Stimulated activated CD4-positive, alpha-beta T cell treated with anti-CD3 and anti-CD28 coated beads, TNF-alpha, amount 100 ng/mL, for 4 hours (primary cell): ENCODE results near the gene MECR.

Source experiments
- DNase-seq, 3 experiments: peaks; one replicate each; pipeline ENCODE4 v3.0.0-alpha.2; 2020; ENCODE audit warnings: low read depth in 3 of 3

The MECR gene

GRCh38 chr1:29230553-29231378 lies at the start of gene MECR:
TSS of gene MECR (minus strand) at chr1:29230934. CDS start at chr1:29230906, 28 bp downstream.
- peak; percentile 91 to 93 (median 92) for DNase-seq

GRCh38 chr1:29279951-29280391 lies 49.2 kb upstream of the MECR start:
- no peak for DNase-seq

GRCh38 chr1:29279406-29279805 lies 48.7 kb upstream of the MECR start:
- no peak for DNase-seq

GRCh38 chr1:29278124-29278523 lies 47.4 kb upstream of the MECR start:
- no peak for DNase-seq

- no peak for DNase-seq
These were observed 44.7 kb upstream of the MECR start for GRCh38 chr1:29275435-29275834.

GRCh38 chr1:29272147-29272907 lies 41.6 kb upstream of the MECR start:
- DNase-seq = no peak

GRCh38 chr1:29271724-29272123 lies 41.0 kb upstream of the MECR start:
- no peak for DNase-seq

- DNase-seq = no peak
These were observed 40.3 kb upstream of the MECR start for GRCh38 chr1:29270929-29271521.

GRCh38 chr1:29269382-29269781 lies 38.6 kb upstream of the MECR start:
- DNase-seq = no peak

- DNase-seq = no peak
These were observed 36.8 kb upstream of the MECR start for GRCh38 chr1:29267321-29268070.

GRCh38 chr1:29266912-29267311 lies 36.2 kb upstream of the MECR start:
- no peak for DNase-seq

- no peak for DNase-seq
These were observed 34.1 kb upstream of the MECR start for GRCh38 chr1:29264773-29265389.

- DNase-seq = no peak
These were observed 29.8 kb upstream of the MECR start for GRCh38 chr1:29260531-29260930.

- DNase-seq = no peak
These were observed 29.2 kb upstream of the MECR start for GRCh38 chr1:29259802-29260441.

GRCh38 chr1:29258976-29259801 lies 28.5 kb upstream of the MECR start:
- DNase-seq = no peak

GRCh38 chr1:29258189-29258975 lies 27.6 kb upstream of the MECR start:
- no peak for DNase-seq

- no peak for DNase-seq
These were observed 26.5 kb upstream of the MECR start for GRCh38 chr1:29256979-29257804.

- DNase-seq = no peak
These were observed 25.7 kb upstream of the MECR start for GRCh38 chr1:29256394-29256793.
